Kidney (tissue), 14 donors: Measurements from ENCODE around the gene MYO1D. TPM values are rescaled to one million over a fixed set of nuclear protein-coding genes. Genes with fewer than 3 reads are reported as not detected.

Source experiments
- DNase-seq, 5 donors: peaks; one replicate each; pipeline ENCODE4 v3.0.0-alpha.2; 2013 to 2020
- FAIRE-seq: peaks from 2 replicates; lab custom pipeline; 2012; peaks lifted over from hg19 to GRCh38; lab: Jason Lieb, UNC
- H3K27ac ChIP-seq, 2 donors: one replicate each; pipeline ENCODE4 v1.7.0; 2013; ENCODE audit warnings: low read depth in 2 of 2, low read length in 2 of 2, inconsistent platforms in 1 of 2
- H3K27me3 ChIP-seq: one replicate; pipeline ENCODE4 v1.7.1; 2013; ENCODE audit warnings: low read length, inconsistent platforms; ENCODE audit not compliant: control insufficient read depth, insufficient read depth
- H3K36me3 ChIP-seq, 3 donors: one replicate each; pipeline versions ENCODE4 v1.7.0 to v1.7.1; 2013; ENCODE audit warnings: low read length in 3 of 3, control low read depth in 1 of 3, inconsistent platforms in 1 of 3; ENCODE audit not compliant: insufficient read depth in 3 of 3, control insufficient read depth in 2 of 3
- H3K4me1 ChIP-seq, 3 donors: one replicate each; pipeline versions ENCODE4 v1.7.0 to v1.7.1; 2013; ENCODE audit warnings: low read length in 3 of 3, inconsistent platforms in 1 of 3, low read depth in 1 of 3; ENCODE audit not compliant: control insufficient read depth in 2 of 3, insufficient read depth in 2 of 3
- H3K4me3 ChIP-seq, 3 donors: one replicate each; pipeline versions ENCODE4 v1.7.0 to v1.8.1; 2013; ENCODE audit warnings: low read length in 3 of 3, control low read depth in 1 of 3, inconsistent platforms in 1 of 3
- H3K9ac ChIP-seq, 3 donors: one replicate each; pipeline versions ENCODE4 v1.7.0 to v1.7.1; 2013; ENCODE audit warnings: low read length in 3 of 3, control low read depth in 1 of 3, inconsistent platforms in 1 of 3
- H3K9me3 ChIP-seq, 3 donors: one replicate each; pipeline versions ENCODE4 v1.7.0 to v1.7.1; 2013; ENCODE audit warnings: low read length in 3 of 3, control low read depth in 1 of 3, inconsistent platforms in 1 of 3; ENCODE audit not compliant: control insufficient read depth in 2 of 3, insufficient read depth in 1 of 3
- intact Hi-C: fragments of 100-400 bp; cut with DNase I; formaldehyde crosslinking; loops from one replicate; pipeline ENCODE4 v1.11.1; 2022
- polyA plus RNA-seq: library from polyadenylated mRNA; stranded (reverse); fragments of 350-450 nt; fragmentation: Illumina TruSeq; extraction: RNeasy Lipid Tissue Mini Kit (QIAGEN cat#74804); gene quantifications from one replicate; pipeline ENCODE4 v1.2.3, GENCODE V29; 2014; ENCODE audit warnings: low read depth, low replicate concordance; ENCODE audit not compliant: insufficient read depth
- total RNA-seq: library from RNA; stranded (reverse); fragmentation: NEBNext Ultra II Directional; extraction: Animal tissue kit (Norgen Biotek cat#: 25700); gene quantifications from one replicate; pipeline ENCODE4 v1.2.1, GENCODE V29; 2021
- TF ChIP-seq, protein P1 (sequence below): IDR thresholded peaks from 3 replicates; pipeline ENCODE4 v1.5.1; 2012; ENCODE audit warnings: mild to moderate bottlenecking, moderate library complexity, borderline replicate concordance; ENCODE audit not compliant: insufficient read depth; ENCODE audit errors: extremely low read depth
- donor health status: control.
- donor health status: control.
- donor health status: control.
- donor health status: control.
- donor health status: control.
- donor health status: DM: yes; HTN: yes; CAD: no.
- donor health status: Normal renal cell carcinoma (clear cell type).

MYO1D gene
- total and polyA plus RNA-seq, 2 donors from 2014 or later: 21.1 to 99.9 TPM

DNA sequence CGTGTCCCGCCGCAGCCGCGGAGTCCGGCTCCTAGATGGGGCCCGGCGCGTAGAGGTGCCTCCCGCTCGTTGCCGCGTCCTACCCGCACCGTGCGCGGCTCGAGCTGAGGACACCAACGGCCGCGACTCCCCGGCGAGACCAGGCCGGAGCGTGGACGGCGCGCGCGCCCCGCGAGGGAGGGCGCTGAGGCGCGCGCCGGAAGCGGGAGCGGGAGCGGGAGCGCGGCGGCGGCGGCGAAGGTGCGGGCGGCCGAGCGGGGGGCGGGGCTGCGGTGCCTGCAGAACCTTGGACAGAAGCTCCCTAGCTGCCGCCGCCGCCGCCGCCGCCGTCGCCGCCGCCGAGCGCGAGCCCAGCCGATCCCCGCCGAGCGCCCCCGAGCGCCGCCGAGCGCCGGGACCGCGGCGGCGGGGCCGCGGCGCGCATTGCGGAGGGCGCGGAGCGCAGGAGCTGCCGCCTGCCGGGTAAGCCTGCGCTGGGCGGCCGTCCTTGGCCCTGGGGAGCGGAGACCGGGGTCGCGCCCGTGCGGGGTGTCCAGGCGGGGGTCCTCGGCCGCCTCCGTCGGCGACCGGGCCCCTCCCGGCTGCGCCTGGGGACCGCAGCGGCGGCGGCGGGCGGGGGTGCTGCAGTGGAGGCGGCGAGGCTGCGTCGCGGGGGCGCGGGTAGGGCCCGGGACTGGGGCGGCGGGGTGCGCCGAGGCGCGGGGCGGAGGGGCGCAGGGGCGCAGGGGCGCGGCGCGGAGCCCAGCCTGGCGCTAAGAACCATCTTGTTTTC lies 390.0 kb downstream of the MYO1D start, which contains the start of gene CDK5R1:
Gene CDK5R1, plus strand, starts transcription at position 293 of the 772 bp plus-strand sequence. CDS start 628 bp downstream, outside the sequence.
- Histone ChIP-seq H3K9me3 (no peaks in the 10 kb centered on the region), H3K27ac (peak within 1 kb of the TSS; percentile 27 to 32), H3K36me3 (peaks cover 0 to 3% (median 0%) of the 10 kb centered on the region in 3 donors), H3K9ac (peak within 1 kb of the TSS; percentile 24 to 53 (median 44)), H3K4me1 (peaks cover 0 to 15% (median 4%) of the 10 kb centered on the region in 3 donors), H3K27me3 (no peaks in the 10 kb centered on the region), H3K4me3 (peak within 1 kb of the TSS; percentile 45 to 73 (median 56))
- intact Hi-C loops: loop anchor here (10.0 kb wide), 1 partner anchor 268 kb away; no protein-coding TSS in a partner anchor
- FAIRE-seq (no peak), DNase-seq (peak in 4 of 5 donors; percentile 84 to 91 (median 86))
- TF ChIP-seq, protein P1, sequence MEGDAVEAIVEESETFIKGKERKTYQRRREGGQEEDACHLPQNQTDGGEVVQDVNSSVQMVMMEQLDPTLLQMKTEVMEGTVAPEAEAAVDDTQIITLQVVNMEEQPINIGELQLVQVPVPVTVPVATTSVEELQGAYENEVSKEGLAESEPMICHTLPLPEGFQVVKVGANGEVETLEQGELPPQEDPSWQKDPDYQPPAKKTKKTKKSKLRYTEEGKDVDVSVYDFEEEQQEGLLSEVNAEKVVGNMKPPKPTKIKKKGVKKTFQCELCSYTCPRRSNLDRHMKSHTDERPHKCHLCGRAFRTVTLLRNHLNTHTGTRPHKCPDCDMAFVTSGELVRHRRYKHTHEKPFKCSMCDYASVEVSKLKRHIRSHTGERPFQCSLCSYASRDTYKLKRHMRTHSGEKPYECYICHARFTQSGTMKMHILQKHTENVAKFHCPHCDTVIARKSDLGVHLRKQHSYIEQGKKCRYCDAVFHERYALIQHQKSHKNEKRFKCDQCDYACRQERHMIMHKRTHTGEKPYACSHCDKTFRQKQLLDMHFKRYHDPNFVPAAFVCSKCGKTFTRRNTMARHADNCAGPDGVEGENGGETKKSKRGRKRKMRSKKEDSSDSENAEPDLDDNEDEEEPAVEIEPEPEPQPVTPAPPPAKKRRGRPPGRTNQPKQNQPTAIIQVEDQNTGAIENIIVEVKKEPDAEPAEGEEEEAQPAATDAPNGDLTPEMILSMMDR: no peak

DNA sequence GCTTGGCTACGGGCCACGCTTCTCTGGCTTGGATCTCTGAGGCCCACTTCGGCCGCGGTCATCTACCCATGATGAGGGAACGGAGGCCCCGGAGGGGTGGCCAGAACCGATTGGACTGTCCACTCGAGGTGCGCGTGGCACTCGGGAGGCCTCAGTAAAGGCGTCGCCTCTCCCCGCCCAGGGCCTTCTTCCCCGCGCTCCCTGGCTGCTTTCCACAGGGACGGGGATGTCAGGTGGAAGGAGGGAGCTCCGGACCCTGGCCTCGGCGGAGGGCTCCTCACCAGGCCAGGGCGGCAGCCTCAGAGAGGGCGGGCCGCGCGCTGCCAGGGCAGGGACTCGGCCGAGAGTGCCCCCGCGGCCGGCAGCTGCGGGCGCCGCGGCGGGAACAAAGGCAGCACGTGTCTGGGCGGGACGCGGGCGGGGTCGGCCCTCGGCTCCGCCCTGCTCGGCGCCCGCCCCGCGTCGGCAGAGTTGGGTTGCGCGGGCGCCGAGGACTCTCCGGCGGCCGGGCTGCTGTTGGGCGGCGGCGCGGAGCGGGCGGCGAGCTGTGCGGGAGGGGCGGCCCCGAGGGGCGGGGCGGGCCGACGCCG lies 390.7 kb downstream of the MYO1D start:
- H3K4me3 ChIP-seq: peak overlapping the region in 2 of 3 donors; percentile 45 to 46
- H3K27me3 ChIP-seq: no peaks in the 10 kb centered on the region
- TF ChIP-seq, protein P1: no peak
- DNase-seq (peak; percentile 74 to 93 (median 88)), FAIRE-seq (no peak)
- H3K27ac ChIP-seq: peak overlapping the region; percentile 27 to 32
- peak overlapping the region in 2 of 3 donors; percentile 24 to 53 for H3K9ac ChIP-seq
- peaks cover 0 to 15% (median 4%) of the 10 kb centered on the region in 3 donors for H3K4me1 ChIP-seq
- H3K9me3 ChIP-seq: no peaks in the 10 kb centered on the region
- H3K36me3 ChIP-seq: peaks cover 0 to 3% (median 3%) of the 10 kb centered on the region in 3 donors
- intact Hi-C loops: loop anchor here (10.0 kb wide), 1 partner anchor 269 kb away; no protein-coding TSS in a partner anchor

GRCh38 chr17:32485261-32486110 lies 391.4 kb downstream of the MYO1D start:
- FAIRE-seq (no peak), DNase-seq (peak in 1 of 5 donors; percentile 43)
- Histone ChIP-seq H3K9me3 (no peaks in the 10 kb centered on the region), H3K9ac (peak overlapping the region in 1 of 3 donors; percentile 53), H3K27ac (peak overlapping the region; percentile 27 to 32), H3K27me3 (no peaks in the 10 kb centered on the region), H3K4me1 (peaks cover 0 to 15% (median 4%) of the 10 kb centered on the region in 3 donors), H3K36me3 (peaks cover 1 to 5% (median 3%) of the 10 kb centered on the region in 3 donors), H3K4me3 (peak overlapping the region in 1 of 3 donors; percentile 46)
- TF ChIP-seq, protein P1: no peak
- intact Hi-C loops: loop anchor here (10.0 kb wide), 1 partner anchor 269 kb away; no protein-coding TSS in a partner anchor
